Colonic mucosa (tissue), 4 donors: ENCODE measurements around the gene ERO1B. TPM values are rescaled to one million over a fixed set of nuclear protein-coding genes. Genes with fewer than 3 reads are reported as not detected.

Experiments
- DNase-seq: peaks from one replicate; pipeline ENCODE4 v3.0.0-alpha.2; 2020
- H3K27ac ChIP-seq: fragments of 200-600 bp; one replicate; pipeline ENCODE4 v1.8.0; 2021
- H3K27me3 ChIP-seq: fragments of 200-600 bp; one replicate; pipeline ENCODE4 v1.8.0; 2021
- H3K36me3 ChIP-seq: fragments of 200-600 bp; one replicate; pipeline ENCODE4 v1.8.0; 2021
- H3K4me1 ChIP-seq: fragments of 200-600 bp; one replicate; pipeline ENCODE4 v1.8.0; 2021; ENCODE audit warnings: mild to moderate bottlenecking
- H3K4me3 ChIP-seq: fragments of 200-600 bp; one replicate; pipeline ENCODE4 v1.8.0; 2021
- H3K9ac ChIP-seq, 2 donors: one replicate each; pipeline ENCODE4 v1.7.0; 2013; ENCODE audit warnings: control low read depth in 2 of 2, low read depth in 2 of 2, low read length in 2 of 2
- H3K9me3 ChIP-seq: fragments of 200-600 bp; one replicate; pipeline ENCODE4 v1.8.0; 2021
- CTCF ChIP-seq: fragments of 200-600 bp; IDR thresholded peaks from one replicate; pipeline ENCODE4 v1.8.0; 2022; ENCODE audit warnings: antibody characterized with exemption, mild to moderate bottlenecking
- intact Hi-C: fragments of 100-400 bp; cut with DNase I; formaldehyde crosslinking; loops from one replicate; pipeline ENCODE4 v1.14.1; 2022
- total RNA-seq, 2 donors: library from RNA; stranded (reverse); fragmentation: NEBNext Ultra II Directional in 1 of 2; extraction: Animal tissue kit (Norgen Biotek cat#: 25700) in 1 of 2; gene quantifications; one replicate each; pipeline ENCODE4 v1.2.1, GENCODE V29; 2021
- donor health status: healthy.
- donor health status: DM: no; HTN: no; CAD: no.
- donor health status: DM: no; HTN: no; CAD: no.

ERO1B gene
- total RNA-seq, 2 donors from 2014 or later = 2.3 to 2.7 TPM

GRCh38 chr1:236307435-236307834 is 25.7 kb upstream of the ERO1B start:
- no peak for DNase-seq
- H3K27ac ChIP-seq = no peak overlapping the region
- intact Hi-C loops = no loop called here
- no peaks in the 10 kb centered on the region for H3K4me1 ChIP-seq
- no peak for TF ChIP-seq CTCF
- H3K27me3 ChIP-seq = no peaks in the 10 kb centered on the region
- no peak overlapping the region for H3K4me3 ChIP-seq
- no peak overlapping the region for H3K9ac ChIP-seq
- H3K9me3 ChIP-seq = no peaks in the 10 kb centered on the region
- no peaks in the 10 kb centered on the region for H3K36me3 ChIP-seq

GRCh38 chr1:236304682-236305081 is 22.9 kb upstream of the ERO1B start:
- no peak for TF ChIP-seq CTCF
- Histone ChIP-seq H3K27ac (no peak overlapping the region), H3K4me1 (no peaks in the 10 kb centered on the region), H3K9me3 (no peaks in the 10 kb centered on the region), H3K9ac (no peak overlapping the region), H3K27me3 (no peaks in the 10 kb centered on the region), H3K36me3 (no peaks in the 10 kb centered on the region), H3K4me3 (no peak overlapping the region)
- no peak for DNase-seq
- intact Hi-C loops = no loop called here

- Histone ChIP-seq H3K27me3 (no peaks in the 10 kb centered on the region), H3K9ac (no peak overlapping the region), H3K9me3 (no peaks in the 10 kb centered on the region), H3K27ac (no peak overlapping the region), H3K36me3 (no peaks in the 10 kb centered on the region), H3K4me1 (no peaks in the 10 kb centered on the region), H3K4me3 (no peak overlapping the region)
- intact Hi-C loops = no loop called here
- TF ChIP-seq CTCF = no peak
- no peak for DNase-seq
These were observed 21.9 kb upstream of the ERO1B start for GRCh38 chr1:236303675-236304074.

- H3K27me3 ChIP-seq = no peaks in the 10 kb centered on the region
- no peaks in the 10 kb centered on the region for H3K36me3 ChIP-seq
- H3K27ac ChIP-seq = no peak overlapping the region
- TF ChIP-seq CTCF = no peak
- H3K4me3 ChIP-seq = no peak overlapping the region
- DNase-seq = no peak
- intact Hi-C loops = no loop called here
- no peaks in the 10 kb centered on the region for H3K4me1 ChIP-seq
- H3K9me3 ChIP-seq = no peaks in the 10 kb centered on the region
- H3K9ac ChIP-seq = no peak overlapping the region
These were observed 21.2 kb upstream of the ERO1B start for GRCh38 chr1:236302941-236303340.

- no peaks in the 10 kb centered on the region for H3K4me1 ChIP-seq
- H3K9ac ChIP-seq = no peak overlapping the region
- H3K27ac ChIP-seq = no peak overlapping the region
- no peak overlapping the region for H3K4me3 ChIP-seq
- no peak for DNase-seq
- H3K27me3 ChIP-seq = no peaks in the 10 kb centered on the region
- H3K36me3 ChIP-seq = no peaks in the 10 kb centered on the region
- TF ChIP-seq CTCF = no peak
- intact Hi-C loops = no loop called here
- H3K9me3 ChIP-seq = no peaks in the 10 kb centered on the region
These were observed 20.2 kb upstream of the ERO1B start for GRCh38 chr1:236301958-236302335.
